Smooth muscle cell (in vitro differentiated cells): ENCODE results near the gene UBR2. TPM values are rescaled to one million over a fixed set of nuclear protein-coding genes. Genes with fewer than 3 reads are reported as not detected.
A peak's percentile ranks its signal among the peaks of the same experiment; 100 is the strongest.

Source experiments
- DNase-seq: peaks from one replicate; lab custom pipeline; 2025; ENCODE audit not compliant: unreplicated experiment; lab: John Stamatoyannopoulos, UW
- H2AFZ ChIP-seq: fragments of 200-600 bp; sonication (generic); 2 replicates; pipeline ENCODE4 v1.6.0; 2016; ENCODE audit warnings: antibody characterized with exemption, low read depth, mild to moderate bottlenecking
- H3F3A ChIP-seq: fragments of 200-600 bp; sonication (generic); 2 replicates; pipeline ENCODE4 v1.6.0; 2017; ENCODE audit warnings: antibody characterized with exemption, low read depth
- H3K27ac ChIP-seq: fragments of 200-600 bp; sonication (generic); 2 replicates; pipeline ENCODE4 v1.5.1; 2016; ENCODE audit warnings: low read depth, mild to moderate bottlenecking
- H3K27me3 ChIP-seq: fragments of 200-600 bp; sonication (generic); 2 replicates; pipeline ENCODE4 v1.6.1; 2016; ENCODE audit warnings: low read depth, mild to moderate bottlenecking
- H3K36me3 ChIP-seq: fragments of 200-600 bp; sonication (generic); 2 replicates; pipeline ENCODE4 v1.5.1; 2016; ENCODE audit warnings: low read depth
- H3K4me1 ChIP-seq: fragments of 200-600 bp; sonication (generic); 2 replicates; pipeline ENCODE4 v1.5.1; 2016; ENCODE audit warnings: low read depth
- H3K4me2 ChIP-seq: fragments of 200-600 bp; sonication (generic); 2 replicates; pipeline ENCODE4 v1.6.0; 2016; ENCODE audit warnings: mild to moderate bottlenecking
- H3K4me3 ChIP-seq: fragments of 200-600 bp; sonication (generic); 2 replicates; pipeline ENCODE4 v1.5.1; 2016; ENCODE audit warnings: mild to moderate bottlenecking
- H3K79me2 ChIP-seq: fragments of 200-600 bp; sonication (generic); 2 replicates; pipeline ENCODE4 v1.6.0; 2016; ENCODE audit warnings: low read depth, mild to moderate bottlenecking
- H3K9ac ChIP-seq: fragments of 200-600 bp; sonication (generic); 2 replicates; pipeline ENCODE4 v1.6.0; 2016; ENCODE audit warnings: low read depth
- H3K9me3 ChIP-seq: fragments of 200-600 bp; sonication (generic); replicated peaks from 2 replicates; pipeline ENCODE4 v1.5.1; 2016; ENCODE audit warnings: low read depth
- H4K20me1 ChIP-seq: fragments of 200-600 bp; sonication (generic); 2 replicates; pipeline ENCODE4 v1.6.0; 2016; ENCODE audit warnings: low read depth
- WGBS: methylation state at CpG from one replicate; pipeline ENCODE4 v1.1.7; 2016; ENCODE audit warnings: low lambda C conversion rate; 5-methylcytosine and 5-hydroxymethylcytosine counted together
- polyA plus RNA-seq: library from polyadenylated mRNA; unstranded; fragments of >200 nt; fragmentation: Nextera tagmentation; extraction: Ambion mirVana; gene quantifications from 2 replicates; pipeline ENCODE4 v1.2.1, GENCODE V29; 2016
- total RNA-seq: library from RNA; depleted of rRNA; stranded (reverse); fragments of >200 nt; gene quantifications from 2 replicates; pipeline ENCODE4 v1.2.3, GENCODE V29; 2014
- TF ChIP-seq, protein P1 (sequence below): fragments of 200-600 bp; sonication (generic); IDR thresholded peaks from 2 replicates; pipeline ENCODE4 v1.5.1; 2017; ENCODE audit warnings: borderline replicate concordance, mild to moderate bottlenecking, antibody characterized with exemption; ENCODE audit not compliant: insufficient read depth, poor library complexity, severe bottlenecking

The UBR2 gene
- total and polyA plus RNA-seq, 2 experiments from 2014 or later: 8.1 to 22.6 TPM

DNA sequence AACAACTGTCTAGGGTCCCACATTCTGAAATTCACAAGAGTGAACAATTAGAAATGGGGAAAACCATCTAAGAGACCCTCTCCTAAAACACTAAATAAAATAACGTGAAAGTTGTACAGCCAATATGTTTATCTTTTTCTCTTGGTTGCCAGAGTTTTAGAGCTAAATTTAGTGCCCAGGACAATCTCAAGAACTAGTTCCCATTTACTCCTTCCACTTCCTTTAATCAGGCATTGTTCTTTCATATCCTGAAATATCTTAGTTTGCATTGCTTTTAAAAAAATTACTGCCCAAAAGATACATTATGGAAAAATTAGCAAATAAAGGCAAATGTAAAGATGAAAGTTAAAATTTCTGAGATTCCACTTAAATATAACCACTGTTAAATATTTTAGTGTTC, 33.1 kb upstream of the UBR2 start:
- H3F3A ChIP-seq: no peaks in the 10 kb centered on the region

DNA sequence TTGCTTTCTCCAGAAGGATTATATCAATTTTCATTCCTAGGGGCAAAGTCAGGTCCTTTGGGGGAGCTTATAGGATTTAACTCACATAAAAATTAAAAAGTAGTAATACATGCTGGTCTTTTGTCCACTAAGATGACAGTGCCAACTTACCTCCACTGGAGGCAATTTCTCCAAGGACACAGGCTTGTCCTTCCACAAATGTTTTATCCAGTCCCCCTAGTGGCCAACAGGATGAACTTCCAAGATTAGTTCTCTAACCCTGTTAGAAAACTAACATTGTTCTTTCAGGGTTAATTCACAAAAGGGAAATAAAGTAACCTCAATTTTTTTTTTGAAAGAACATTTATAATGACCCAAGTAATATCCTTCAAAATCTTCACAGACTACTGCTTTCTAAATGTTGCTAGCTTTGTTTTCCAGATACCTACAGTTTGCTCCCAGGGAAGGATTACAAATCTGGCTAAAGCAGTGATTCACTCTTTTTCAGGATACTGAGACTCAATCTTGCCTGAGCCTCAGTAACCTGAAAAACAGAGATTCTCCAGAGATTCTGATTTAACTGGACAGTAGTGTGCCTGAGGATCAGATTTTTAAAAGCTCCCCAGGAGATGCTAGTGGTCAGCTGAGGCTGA, 31.7 kb upstream of the UBR2 start:
- Histone ChIP-seq H3K27ac (no peak overlapping the region), H2AFZ (peak overlapping the region; percentile 46), H3F3A (no peaks in the 10 kb centered on the region), H3K9ac (no peak overlapping the region), H3K4me1 (no peaks in the 10 kb centered on the region), H3K27me3 (no peaks in the 10 kb centered on the region), H3K79me2 (no peaks in the 10 kb centered on the region), H4K20me1 (no peaks in the 10 kb centered on the region), H3K36me3 (no peaks in the 10 kb centered on the region), H3K4me2 (no peak overlapping the region), H3K4me3 (no peak overlapping the region), H3K9me3 (no peaks in the 10 kb centered on the region)
- DNase-seq: no peak
- TF ChIP-seq, protein P1, sequence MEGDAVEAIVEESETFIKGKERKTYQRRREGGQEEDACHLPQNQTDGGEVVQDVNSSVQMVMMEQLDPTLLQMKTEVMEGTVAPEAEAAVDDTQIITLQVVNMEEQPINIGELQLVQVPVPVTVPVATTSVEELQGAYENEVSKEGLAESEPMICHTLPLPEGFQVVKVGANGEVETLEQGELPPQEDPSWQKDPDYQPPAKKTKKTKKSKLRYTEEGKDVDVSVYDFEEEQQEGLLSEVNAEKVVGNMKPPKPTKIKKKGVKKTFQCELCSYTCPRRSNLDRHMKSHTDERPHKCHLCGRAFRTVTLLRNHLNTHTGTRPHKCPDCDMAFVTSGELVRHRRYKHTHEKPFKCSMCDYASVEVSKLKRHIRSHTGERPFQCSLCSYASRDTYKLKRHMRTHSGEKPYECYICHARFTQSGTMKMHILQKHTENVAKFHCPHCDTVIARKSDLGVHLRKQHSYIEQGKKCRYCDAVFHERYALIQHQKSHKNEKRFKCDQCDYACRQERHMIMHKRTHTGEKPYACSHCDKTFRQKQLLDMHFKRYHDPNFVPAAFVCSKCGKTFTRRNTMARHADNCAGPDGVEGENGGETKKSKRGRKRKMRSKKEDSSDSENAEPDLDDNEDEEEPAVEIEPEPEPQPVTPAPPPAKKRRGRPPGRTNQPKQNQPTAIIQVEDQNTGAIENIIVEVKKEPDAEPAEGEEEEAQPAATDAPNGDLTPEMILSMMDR: peak; percentile 89

More for the DNA sequence above, 33.1 kb upstream of the UBR2 start:
- Histone ChIP-seq H2AFZ (no peak overlapping the region), H3K27ac (no peak overlapping the region), H3K36me3 (no peaks in the 10 kb centered on the region), H3K79me2 (no peaks in the 10 kb centered on the region), H3K4me3 (no peak overlapping the region), H3K27me3 (no peaks in the 10 kb centered on the region), H3K9me3 (no peaks in the 10 kb centered on the region), H3K4me1 (no peaks in the 10 kb centered on the region), H3K4me2 (no peak overlapping the region), H4K20me1 (no peaks in the 10 kb centered on the region), H3K9ac (no peak overlapping the region)
- WGBS: 83% methylated on average over 1 of the region's 1 CpG
- no peak for DNase-seq
- TF ChIP-seq, protein P1: no peak

DNA sequence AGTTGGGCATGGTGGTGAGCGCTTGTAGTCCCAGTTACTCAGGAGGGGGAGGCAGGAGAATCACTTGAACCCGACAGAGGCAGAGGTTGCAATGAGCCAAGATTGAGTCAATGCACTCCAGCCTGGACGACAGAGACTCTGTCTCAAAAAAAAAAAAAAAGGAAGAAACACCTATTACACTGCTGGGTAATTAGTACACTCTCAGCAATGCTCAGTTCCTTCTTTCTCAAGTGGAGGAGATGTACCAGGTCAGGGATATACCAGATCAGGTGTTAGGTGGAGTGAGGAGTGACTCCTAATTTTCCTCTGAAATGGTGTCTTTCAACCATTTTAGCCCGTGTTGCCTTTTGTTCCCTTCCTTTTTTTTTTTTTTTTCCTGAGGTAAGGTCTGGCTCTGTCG, 30.0 kb upstream of the UBR2 start:
- Histone ChIP-seq H3K4me3 (no peak overlapping the region), H3K4me2 (no peak overlapping the region), H3K9ac (no peak overlapping the region), H4K20me1 (no peaks in the 10 kb centered on the region), H3K27me3 (no peaks in the 10 kb centered on the region), H3F3A (no peaks in the 10 kb centered on the region), H3K36me3 (no peaks in the 10 kb centered on the region), H3K9me3 (no peaks in the 10 kb centered on the region), H3K4me1 (no peaks in the 10 kb centered on the region), H3K79me2 (no peaks in the 10 kb centered on the region), H3K27ac (no peak overlapping the region), H2AFZ (no peak overlapping the region)
- no peak for DNase-seq
- 88% methylated on average over 5 of the region's 5 CpGs for WGBS
- TF ChIP-seq, protein P1: no peak

DNA sequence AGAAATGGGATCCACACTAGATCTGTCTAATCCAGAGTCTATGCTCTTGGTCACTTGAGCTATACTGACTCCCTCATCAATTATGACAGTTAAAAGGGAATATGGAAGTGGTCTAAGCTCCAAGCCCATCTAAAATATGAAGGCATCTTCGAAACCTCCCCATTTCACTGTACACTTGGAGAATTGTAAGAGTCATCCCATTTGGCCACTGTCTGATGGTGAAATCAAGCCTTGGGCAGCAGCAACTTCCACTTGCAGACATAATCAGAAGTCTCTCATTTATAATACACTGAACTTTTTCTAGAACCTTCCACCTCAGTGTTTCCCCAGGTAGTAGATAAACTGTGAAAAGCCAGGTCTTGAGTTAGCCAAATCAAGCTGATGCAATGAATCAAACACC, 26.3 kb upstream of the UBR2 start:
- H3K36me3 ChIP-seq: no peaks in the 10 kb centered on the region
- 86% methylated on average over 1 of the region's 1 CpG for WGBS
- no peaks in the 10 kb centered on the region for H3F3A ChIP-seq

More for the DNA sequence above, 26.3 kb upstream of the UBR2 start:
- Histone ChIP-seq H3K9ac (no peak overlapping the region), H4K20me1 (no peaks in the 10 kb centered on the region), H3K9me3 (no peaks in the 10 kb centered on the region), H3K4me2 (no peak overlapping the region), H3K79me2 (no peaks in the 10 kb centered on the region), H3K4me3 (no peak overlapping the region), H3K27me3 (no peaks in the 10 kb centered on the region), H3K4me1 (no peaks in the 10 kb centered on the region), H2AFZ (no peak overlapping the region), H3K27ac (no peak overlapping the region)
- no peak for DNase-seq
- TF ChIP-seq, protein P1: no peak
